B cell (primary cell): ENCODE measurements around the gene FOXK1. TPM values are rescaled to one million over a fixed set of nuclear protein-coding genes. Genes with fewer than 3 reads are reported as not detected.

Source experiments
- ATAC-seq: fragments of 200-7000 bp; cut with Tn5 transposase; one replicate; pipeline ENCODE4 v1.10.0; 2021; ENCODE audit warnings: low read depth, mild to moderate bottlenecking, moderate number of reproducible peaks, moderate library complexity
- CTCF ChIA-PET: fragments of 350-600 bp; sonication (Branson Sonifier 250); formaldehyde crosslinking; loops from one replicate; lab custom pipeline; 2021; ENCODE audit warnings: antibody characterized with exemption, inconsistent platforms; lab: Charles Lee
- POLR2A ChIA-PET: fragments of 350-600 bp; sonication (Branson Sonifier 250); formaldehyde crosslinking; loops from one replicate; lab custom pipeline; 2021; ENCODE audit warnings: antibody characterized with exemption; lab: Charles Lee
- DNase-seq: peaks from one replicate; pipeline ENCODE4 v3.0.0; 2013
- H2AFZ ChIP-seq: 2 replicates; pipeline ENCODE4 v1.6.1; 2012; ENCODE audit warnings: mild to moderate bottlenecking, low read depth, low read length; ENCODE audit not compliant: insufficient read depth, poor library complexity, severe bottlenecking
- H3K27ac ChIP-seq, 2 donors: 1 replicate in 1 of 2; 2 replicates in 1 of 2; pipeline ENCODE4 v1.5.1; 2012 to 2013; ENCODE audit warnings: low read length in 2 of 2, mild to moderate bottlenecking in 2 of 2, moderate library complexity in 1 of 2
- H3K27me3 ChIP-seq, 4 experiments: fragments of 200-600 bp in 1 of 4; sonication (generic) in 1 of 4; replicated peaks in 1 of 4; 1 replicate in 2 of 4; 2 replicates in 2 of 4; pipeline versions ENCODE4 v1.6.1 to v1.7.0; 2013 to 2016; ENCODE audit warnings: low read length in 3 of 4, mild to moderate bottlenecking in 2 of 4, mixed read lengths in 1 of 4, moderate library complexity in 1 of 4; ENCODE audit not compliant: insufficient read depth in 4 of 4, control insufficient read depth in 3 of 4; ENCODE audit errors: control extremely low read depth in 1 of 4
- H3K36me3 ChIP-seq, 2 experiments: replicated peaks in 1 of 2; 1 replicate in 1 of 2; 2 replicates in 1 of 2; pipeline versions ENCODE4 v1.6.1 to v1.7.1; 2013; ENCODE audit warnings: low read length in 1 of 2; ENCODE audit not compliant: insufficient read depth in 2 of 2, control insufficient read depth in 1 of 2; ENCODE audit errors: control extremely low read depth in 1 of 2, extremely low read depth in 1 of 2
- H3K4me1 ChIP-seq, 2 donors: fragments of 200-600 bp in 1 of 2; sonication (generic) in 1 of 2; 1 replicate in 1 of 2; 2 replicates in 1 of 2; pipeline versions ENCODE4 v1.5.1 to v1.6.1; 2013 to 2017; ENCODE audit warnings: low read length in 2 of 2; ENCODE audit not compliant: control insufficient read depth in 2 of 2, insufficient read depth in 2 of 2
- H3K4me2 ChIP-seq: replicated peaks from 2 replicates; pipeline ENCODE3; 2012; ENCODE audit warnings: mild to moderate bottlenecking, low read depth, low read length; ENCODE audit not compliant: poor library complexity, severe bottlenecking
- H3K4me3 ChIP-seq, 5 experiments: fragments of 200-600 bp in 1 of 5; sonication (generic) in 1 of 5; 1 replicate in 3 of 5; 2 replicates in 2 of 5; pipeline versions ENCODE4 v1.5.1 to v1.7.0; 2011 to 2016; ENCODE audit warnings: low read length in 4 of 5, mild to moderate bottlenecking in 4 of 5, low read depth in 2 of 5, control low read depth in 1 of 5, moderate library complexity in 1 of 5; ENCODE audit not compliant: insufficient read depth in 1 of 5; ENCODE audit errors: control extremely low read depth in 1 of 5, extremely low read depth in 1 of 5
- H3K79me2 ChIP-seq: fragments of 200-600 bp; sonication (generic); one replicate; pipeline ENCODE4 v1.6.0; 2016; ENCODE audit warnings: low read length; ENCODE audit not compliant: control insufficient read depth, insufficient read depth
- H3K9ac ChIP-seq: fragments of 200-600 bp; sonication (generic); 2 replicates; pipeline ENCODE4 v1.6.1; 2017; ENCODE audit warnings: mild to moderate bottlenecking, low read length, moderate library complexity
- H3K9me3 ChIP-seq, 3 donors: one replicate each; pipeline versions ENCODE4 v1.6.1 to v1.7.1; 2013; ENCODE audit warnings: low read length in 2 of 3; ENCODE audit not compliant: control insufficient read depth in 2 of 3, insufficient read depth in 1 of 3; ENCODE audit errors: control extremely low read depth in 1 of 3
- H4K20me1 ChIP-seq: 2 replicates; pipeline ENCODE4 v1.6.0; 2012; ENCODE audit warnings: mild to moderate bottlenecking, low read length; ENCODE audit not compliant: insufficient read depth, control insufficient read depth, poor library complexity, severe bottlenecking
- H3K27ac Mint-ChIP-seq: one replicate; pipeline ENCODE4 v1.8.0; 2021; ENCODE audit warnings: mixed read lengths
- H3K27me3 Mint-ChIP-seq: one replicate; pipeline ENCODE4 v1.8.0; 2021; ENCODE audit warnings: mixed read lengths
- H3K4me1 Mint-ChIP-seq: one replicate; pipeline ENCODE4 v1.8.0; 2021; ENCODE audit warnings: mixed read lengths
- H3K4me3 Mint-ChIP-seq: one replicate; pipeline ENCODE4 v1.8.0; 2021; ENCODE audit warnings: mixed read lengths
- H3K9me3 Mint-ChIP-seq: one replicate; pipeline ENCODE4 v1.8.0; 2022; ENCODE audit warnings: mixed read lengths; ENCODE audit not compliant: insufficient read depth
- CTCF ChIP-seq: fragments of 200-600 bp; IDR thresholded peaks from one replicate; pipeline ENCODE4 v1.8.0; 2022; ENCODE audit warnings: antibody characterized with exemption, mild to moderate bottlenecking
- EZH2 ChIP-seq: IDR thresholded peaks from 2 replicates; pipeline ENCODE4 v1.6.1; 2012; ENCODE audit warnings: borderline replicate concordance, low read depth, mild to moderate bottlenecking, moderate library complexity, low read length; ENCODE audit not compliant: insufficient read depth, poor library complexity, severe bottlenecking
- WGBS: methylation state at CpG from one replicate; pipeline ENCODE4 v1.1.5; 2013; ENCODE audit warnings: missing lambda C conversion rate; ENCODE audit not compliant: insufficient coverage; 5-methylcytosine and 5-hydroxymethylcytosine counted together
- intact Hi-C: fragments of 100-400 bp; cut with micrococcal nuclease; formaldehyde crosslinking; loops from one replicate; pipeline ENCODE4 v1.10.0; 2022
- polyA plus RNA-seq: library from polyadenylated mRNA; depleted of rRNA; stranded (reverse); fragments of >200 nt; gene quantifications from 2 replicates; pipeline ENCODE4 v1.2.3, GENCODE V29; 2012
- total RNA-seq, 2 donors: library from RNA; stranded (reverse); fragments of 120-200 nt in 1 of 2; gene quantifications; 1 replicate in 1 of 2; 2 replicates in 1 of 2; pipeline versions ENCODE4 v1.2.3 to v1.2.4, GENCODE V29; 2013 to 2022

Gene FOXK1
- total and polyA plus RNA-seq, 2 donors (not counting 1 experiment from before 2014, with no cell fraction given): 17.9 to 56.2 TPM

GRCh38 chr7:4818000-4818794, 136.1 kb downstream of the FOXK1 start:
- Histone ChIP-seq H3K9me3 (peaks cover 0 to 17% (median 0%) of the 10 kb centered on the region in 3 donors), H3K79me2 (no peaks in the 10 kb centered on the region), H3K4me1 (no peaks in the 10 kb centered on the region), H3K27ac (no peak overlapping the region), H3K36me3 (no peaks in the 10 kb centered on the region), H3K4me3 (no peak overlapping the region), H3K4me2 (no peak overlapping the region), H3K9ac (no peak overlapping the region), H3K27me3 (peaks cover 0 to 29% (median 4%) of the 10 kb centered on the region in 4 experiments), H2AFZ (no peak overlapping the region), H4K20me1 (no peaks in the 10 kb centered on the region)
- Mint-ChIP-seq H3K4me3 (no peak overlapping the region), H3K4me1 (no peaks in the 10 kb centered on the region), H3K27ac (no peak overlapping the region), H3K9me3 (no peaks in the 10 kb centered on the region), H3K27me3 (peaks cover 23% of the 10 kb centered on the region)
- ATAC-seq: no peak
- ChIA-PET CTCF (no interaction called here), POLR2A (no interaction called here)
- no peak for DNase-seq
- intact Hi-C loops: no loop called here
- WGBS: 80% methylated on average over 31 of the region's 32 CpGs
- TF ChIP-seq CTCF (no peak), EZH2 (no peak)
